ENCODE data around the gene SBF2.

Gene SBF2

DNA sequence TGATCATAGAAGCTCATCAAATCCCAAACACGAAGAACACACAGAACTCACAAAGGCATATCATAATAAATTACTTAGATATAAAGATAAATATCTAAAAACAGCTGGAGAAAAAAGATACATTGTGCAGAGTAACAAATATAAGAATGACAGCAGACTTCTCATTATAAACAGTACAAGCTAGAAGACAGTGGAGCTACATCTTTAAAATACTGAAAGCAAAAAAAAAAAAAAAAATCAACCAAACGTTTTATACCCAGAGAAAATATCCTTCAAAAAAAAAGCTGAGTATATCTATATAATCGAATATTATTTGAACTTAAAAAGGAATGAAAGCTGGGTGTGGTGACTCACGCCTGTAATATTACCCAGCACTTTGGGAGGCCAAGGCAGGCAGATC lies 90.0 kb downstream of the SBF2 start:
- TF ChIP-seq, protein P1, sequence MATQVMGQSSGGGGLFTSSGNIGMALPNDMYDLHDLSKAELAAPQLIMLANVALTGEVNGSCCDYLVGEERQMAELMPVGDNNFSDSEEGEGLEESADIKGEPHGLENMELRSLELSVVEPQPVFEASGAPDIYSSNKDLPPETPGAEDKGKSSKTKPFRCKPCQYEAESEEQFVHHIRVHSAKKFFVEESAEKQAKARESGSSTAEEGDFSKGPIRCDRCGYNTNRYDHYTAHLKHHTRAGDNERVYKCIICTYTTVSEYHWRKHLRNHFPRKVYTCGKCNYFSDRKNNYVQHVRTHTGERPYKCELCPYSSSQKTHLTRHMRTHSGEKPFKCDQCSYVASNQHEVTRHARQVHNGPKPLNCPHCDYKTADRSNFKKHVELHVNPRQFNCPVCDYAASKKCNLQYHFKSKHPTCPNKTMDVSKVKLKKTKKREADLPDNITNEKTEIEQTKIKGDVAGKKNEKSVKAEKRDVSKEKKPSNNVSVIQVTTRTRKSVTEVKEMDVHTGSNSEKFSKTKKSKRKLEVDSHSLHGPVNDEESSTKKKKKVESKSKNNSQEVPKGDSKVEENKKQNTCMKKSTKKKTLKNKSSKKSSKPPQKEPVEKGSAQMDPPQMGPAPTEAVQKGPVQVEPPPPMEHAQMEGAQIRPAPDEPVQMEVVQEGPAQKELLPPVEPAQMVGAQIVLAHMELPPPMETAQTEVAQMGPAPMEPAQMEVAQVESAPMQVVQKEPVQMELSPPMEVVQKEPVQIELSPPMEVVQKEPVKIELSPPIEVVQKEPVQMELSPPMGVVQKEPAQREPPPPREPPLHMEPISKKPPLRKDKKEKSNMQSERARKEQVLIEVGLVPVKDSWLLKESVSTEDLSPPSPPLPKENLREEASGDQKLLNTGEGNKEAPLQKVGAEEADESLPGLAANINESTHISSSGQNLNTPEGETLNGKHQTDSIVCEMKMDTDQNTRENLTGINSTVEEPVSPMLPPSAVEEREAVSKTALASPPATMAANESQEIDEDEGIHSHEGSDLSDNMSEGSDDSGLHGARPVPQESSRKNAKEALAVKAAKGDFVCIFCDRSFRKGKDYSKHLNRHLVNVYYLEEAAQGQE (IDR thresholded peaks at IDR 0.05; ENCODE audit: insufficient read depth in 1 of 2, low read depth in 2 of 2, low read length in 2 of 2): no peak
- TF ChIP-seq TAF1 (IDR thresholded peaks at IDR 0.05; ENCODE audit: borderline replicate concordance, insufficient read depth, low read length) (no peak), POLR2AphosphoS5 (IDR thresholded peaks at IDR 0.05; ENCODE audit: low read depth, low read length) (no peak), FOXP2 (optimal IDR thresholded peaks at IDR 0.05; ENCODE audit: borderline replicate concordance, extremely low read depth, extremely low read length, insufficient read depth) (no peak), SIN3A (IDR thresholded peaks at IDR 0.05; ENCODE audit: borderline replicate concordance, insufficient read depth, low read length) (no peak)

- TF ChIP-seq FOXP2 (optimal IDR thresholded peaks at IDR 0.05; ENCODE audit: borderline replicate concordance, extremely low read depth, extremely low read length, insufficient read depth): no peak
- TF ChIP-seq TAF1 (IDR thresholded peaks at IDR 0.05; ENCODE audit: borderline replicate concordance, insufficient read depth, low read length): no peak
- no peak for TF ChIP-seq POLR2AphosphoS5 (IDR thresholded peaks at IDR 0.05; ENCODE audit: low read depth, low read length)
- TF ChIP-seq, protein P1 (IDR thresholded peaks at IDR 0.05; ENCODE audit: insufficient read depth in 1 of 2, low read depth in 2 of 2, low read length in 2 of 2): no peak
- no peak for TF ChIP-seq SIN3A (IDR thresholded peaks at IDR 0.05; ENCODE audit: borderline replicate concordance, insufficient read depth, low read length)
Observed at GRCh38 chr11:10201343-10201742, 92.7 kb downstream of the SBF2 start.

GRCh38 chr11:10197091-10197490 lies 96.9 kb downstream of the SBF2 start:
- TF ChIP-seq, protein P1 (IDR thresholded peaks at IDR 0.05; ENCODE audit: insufficient read depth in 1 of 2, low read depth in 2 of 2, low read length in 2 of 2): no peak
- no peak for TF ChIP-seq FOXP2 (optimal IDR thresholded peaks at IDR 0.05; ENCODE audit: borderline replicate concordance, extremely low read depth, extremely low read length, insufficient read depth)
- TF ChIP-seq SIN3A (IDR thresholded peaks at IDR 0.05; ENCODE audit: borderline replicate concordance, insufficient read depth, low read length): no peak
- TF ChIP-seq TAF1 (IDR thresholded peaks at IDR 0.05; ENCODE audit: borderline replicate concordance, insufficient read depth, low read length): no peak
- no peak for TF ChIP-seq POLR2AphosphoS5 (IDR thresholded peaks at IDR 0.05; ENCODE audit: low read depth, low read length)

DNA sequence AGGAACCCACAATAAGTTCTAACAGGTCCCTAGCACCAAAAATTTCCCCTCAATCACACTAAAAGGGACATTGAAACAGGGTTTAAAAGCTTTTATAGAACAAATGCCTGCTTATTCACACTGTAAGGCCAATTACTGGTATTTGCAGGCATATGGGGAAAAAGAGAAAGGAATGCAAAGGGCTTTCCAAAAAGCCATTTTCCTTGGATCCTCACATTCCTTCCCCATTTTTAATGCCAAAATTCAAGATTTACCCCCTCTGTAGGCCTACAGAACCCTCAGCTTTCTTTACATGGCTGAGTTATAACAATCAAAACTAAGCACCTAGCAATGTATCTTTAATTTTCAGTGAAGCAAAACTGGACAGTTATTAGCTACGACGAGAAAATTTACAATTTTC lies 102.0 kb downstream of the SBF2 start:
- TF ChIP-seq POLR2AphosphoS5 (IDR thresholded peaks at IDR 0.05; ENCODE audit: low read depth, low read length) (no peak), TAF1 (IDR thresholded peaks at IDR 0.05; ENCODE audit: borderline replicate concordance, insufficient read depth, low read length) (no peak), FOXP2 (optimal IDR thresholded peaks at IDR 0.05; ENCODE audit: borderline replicate concordance, extremely low read depth, extremely low read length, insufficient read depth) (no peak), SIN3A (IDR thresholded peaks at IDR 0.05; ENCODE audit: borderline replicate concordance, insufficient read depth, low read length) (no peak)
- TF ChIP-seq, protein P1 (IDR thresholded peaks at IDR 0.05; ENCODE audit: insufficient read depth in 1 of 2, low read depth in 2 of 2, low read length in 2 of 2): no peak

DNA sequence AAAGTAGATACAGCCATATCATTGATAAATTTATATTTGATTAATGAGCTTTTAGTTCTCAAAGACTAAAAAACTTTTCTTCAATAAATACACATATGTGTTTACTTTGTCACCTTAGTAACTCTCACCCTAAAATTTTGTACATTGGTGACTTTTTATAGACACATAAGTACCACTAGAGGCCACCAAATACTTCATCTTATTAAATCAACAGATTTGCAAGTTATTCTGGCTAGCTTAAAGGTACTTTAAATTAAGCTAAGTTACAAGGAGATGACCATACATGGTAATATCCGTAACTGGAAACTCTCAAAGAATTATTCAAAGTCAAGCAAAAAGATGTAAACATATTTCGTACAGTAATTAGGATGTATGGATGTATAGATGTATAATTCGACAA lies 112.2 kb downstream of the SBF2 start:
- TF ChIP-seq FOXP2 (optimal IDR thresholded peaks at IDR 0.05; ENCODE audit: borderline replicate concordance, extremely low read depth, extremely low read length, insufficient read depth): no peak
- TF ChIP-seq, protein P1 (IDR thresholded peaks at IDR 0.05; ENCODE audit: insufficient read depth in 1 of 2, low read depth in 2 of 2, low read length in 2 of 2): no peak
- no peak for TF ChIP-seq SIN3A (IDR thresholded peaks at IDR 0.05; ENCODE audit: borderline replicate concordance, insufficient read depth, low read length)
- TF ChIP-seq POLR2AphosphoS5 (IDR thresholded peaks at IDR 0.05; ENCODE audit: low read depth, low read length): no peak
- TF ChIP-seq TAF1 (IDR thresholded peaks at IDR 0.05; ENCODE audit: borderline replicate concordance, insufficient read depth, low read length): no peak

Measured in PFSK-1 (cell line).